GM18520 (cell line): ENCODE measurements around the gene CD48.

Experiments
- ATAC-seq: cut with Tn5 transposase; IDR thresholded peaks from one replicate; pipeline ENCODE4 v1.9.1; 2021; ENCODE audit not compliant: unreplicated experiment

Gene CD48

GRCh38 chr1:160711602-160712311 lies at the start of gene CD48:
Gene CD48, minus strand, starts transcription at chr1:160711822. Its CDS starts 59 bp downstream, at chr1:160711763.
- peak; percentile 27 for ATAC-seq

GRCh38 chr1:160761046-160761445 lies 49.4 kb upstream of the CD48 start:
- ATAC-seq: no peak

GRCh38 chr1:160759740-160760139 lies 48.1 kb upstream of the CD48 start:
- ATAC-seq: no peak

GRCh38 chr1:160758521-160758920 lies 46.9 kb upstream of the CD48 start:
- no peak for ATAC-seq

- ATAC-seq: no peak
Observed at GRCh38 chr1:160756849-160757201, 45.2 kb upstream of the CD48 start.

GRCh38 chr1:160755911-160756848 lies 44.6 kb upstream of the CD48 start:
- ATAC-seq: peak; percentile 49

- ATAC-seq: no peak
Observed at GRCh38 chr1:160755461-160755860, 43.8 kb upstream of the CD48 start.

- ATAC-seq: no peak
Observed at GRCh38 chr1:160753594-160753993, 42.0 kb upstream of the CD48 start.

- ATAC-seq: no peak
Observed at GRCh38 chr1:160752924-160753323, 41.3 kb upstream of the CD48 start.

GRCh38 chr1:160752406-160752805 lies 40.8 kb upstream of the CD48 start:
- no peak for ATAC-seq

GRCh38 chr1:160750608-160751007 lies 39.0 kb upstream of the CD48 start:
- no peak for ATAC-seq

GRCh38 chr1:160748878-160749269 lies 37.3 kb upstream of the CD48 start:
- ATAC-seq: no peak

- ATAC-seq: no peak
Observed at GRCh38 chr1:160748181-160748877, 36.7 kb upstream of the CD48 start.

- no peak for ATAC-seq
Observed at GRCh38 chr1:160747717-160748116, 36.1 kb upstream of the CD48 start.

GRCh38 chr1:160746836-160747500 lies 35.3 kb upstream of the CD48 start:
- no peak for ATAC-seq

- no peak for ATAC-seq
Observed at GRCh38 chr1:160745551-160745950, 33.9 kb upstream of the CD48 start.

GRCh38 chr1:160744852-160745520 lies 33.4 kb upstream of the CD48 start:
- ATAC-seq: no peak

- no peak for ATAC-seq
Observed at GRCh38 chr1:160744199-160744851, 32.7 kb upstream of the CD48 start.

- ATAC-seq: no peak
Observed at GRCh38 chr1:160743266-160743665, 31.6 kb upstream of the CD48 start.
